Activated gamma-delta T cell (primary cell): ENCODE data around the gene PRDX5.

Source experiments
- DNase-seq: peaks from one replicate; lab custom pipeline; 2025; lab: John Stamatoyannopoulos, UW
- total RNA-seq, 2 donors: gene quantifications; one replicate each; lab custom pipeline; 2026; lab: John Stamatoyannopoulos, UW

The PRDX5 gene
- 55.4 to 65.6 reads per million in 2 donors for total RNA-seq

DNA sequence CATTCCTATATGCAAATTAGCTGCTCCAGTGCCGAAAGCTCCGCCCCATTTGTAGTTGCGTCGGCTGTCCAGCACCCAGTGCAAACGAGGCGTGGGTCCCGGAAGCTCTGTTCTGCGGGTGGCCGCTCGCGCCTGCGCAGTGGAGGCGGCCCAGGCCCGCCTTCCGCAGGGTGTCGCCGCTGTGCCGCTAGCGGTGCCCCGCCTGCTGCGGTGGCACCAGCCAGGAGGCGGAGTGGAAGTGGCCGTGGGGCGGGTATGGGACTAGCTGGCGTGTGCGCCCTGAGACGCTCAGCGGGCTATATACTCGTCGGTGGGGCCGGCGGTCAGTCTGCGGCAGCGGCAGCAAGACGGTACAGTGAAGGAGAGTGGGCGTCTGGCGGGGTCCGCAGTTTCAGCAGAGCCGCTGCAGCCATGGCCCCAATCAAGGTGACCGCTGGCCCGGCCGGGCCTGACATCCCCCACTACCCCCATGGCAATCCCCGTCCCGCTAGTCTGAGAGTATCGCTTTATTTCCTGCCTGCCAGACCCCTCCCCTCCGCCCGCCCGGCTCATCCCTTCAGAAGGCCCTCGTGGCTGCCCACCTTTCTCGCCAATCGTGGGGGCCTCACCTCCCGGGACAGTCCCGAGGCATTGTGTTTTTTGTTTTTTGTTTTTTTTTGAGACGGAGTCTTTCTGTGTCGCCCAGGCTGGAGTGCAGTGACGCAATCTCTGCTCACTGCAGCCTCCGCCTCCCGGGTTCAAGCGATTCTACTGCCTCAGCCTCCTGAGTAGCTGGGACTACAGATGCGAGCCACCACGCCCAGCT lies at the start of gene PRDX5:
TSS of gene PRDX5 (plus strand) at position 161 of the 805 bp plus-strand sequence. CDS start at position 256, 95 bp downstream.
- peak; percentile 92 for DNase-seq

DNA sequence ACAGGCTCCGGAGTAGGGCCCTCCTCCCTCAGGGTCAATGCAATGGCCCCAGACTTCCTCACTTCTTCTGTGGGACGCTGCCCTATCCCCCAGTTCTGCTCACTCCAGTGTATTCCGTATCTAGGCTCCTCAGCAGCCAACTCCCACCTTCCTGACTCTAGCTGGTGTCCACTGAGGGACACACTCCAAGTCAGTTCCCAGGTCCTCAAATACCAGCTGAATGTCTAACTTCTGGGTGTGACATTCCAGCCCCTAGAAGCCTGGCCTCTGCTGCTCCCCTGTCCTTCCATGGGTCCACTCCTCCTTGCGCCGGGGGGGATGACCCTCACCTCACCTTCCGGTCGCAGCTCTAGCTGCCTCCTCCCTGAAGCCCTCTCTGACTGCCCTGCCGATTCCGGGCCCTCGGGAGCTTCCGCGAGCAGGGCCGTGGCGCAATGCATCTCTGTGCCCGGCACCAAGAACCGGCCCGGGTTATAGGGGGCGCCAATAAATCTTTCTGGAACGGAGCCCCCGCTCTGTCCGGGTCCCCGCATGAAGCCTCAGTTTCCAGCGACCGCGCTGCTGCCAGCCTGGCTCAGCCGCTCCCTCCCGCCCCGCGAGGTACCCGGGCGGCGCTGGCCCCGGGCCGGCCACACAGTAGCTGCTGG lies 48.9 kb upstream of the PRDX5 start:
- DNase-seq = no peak

DNA sequence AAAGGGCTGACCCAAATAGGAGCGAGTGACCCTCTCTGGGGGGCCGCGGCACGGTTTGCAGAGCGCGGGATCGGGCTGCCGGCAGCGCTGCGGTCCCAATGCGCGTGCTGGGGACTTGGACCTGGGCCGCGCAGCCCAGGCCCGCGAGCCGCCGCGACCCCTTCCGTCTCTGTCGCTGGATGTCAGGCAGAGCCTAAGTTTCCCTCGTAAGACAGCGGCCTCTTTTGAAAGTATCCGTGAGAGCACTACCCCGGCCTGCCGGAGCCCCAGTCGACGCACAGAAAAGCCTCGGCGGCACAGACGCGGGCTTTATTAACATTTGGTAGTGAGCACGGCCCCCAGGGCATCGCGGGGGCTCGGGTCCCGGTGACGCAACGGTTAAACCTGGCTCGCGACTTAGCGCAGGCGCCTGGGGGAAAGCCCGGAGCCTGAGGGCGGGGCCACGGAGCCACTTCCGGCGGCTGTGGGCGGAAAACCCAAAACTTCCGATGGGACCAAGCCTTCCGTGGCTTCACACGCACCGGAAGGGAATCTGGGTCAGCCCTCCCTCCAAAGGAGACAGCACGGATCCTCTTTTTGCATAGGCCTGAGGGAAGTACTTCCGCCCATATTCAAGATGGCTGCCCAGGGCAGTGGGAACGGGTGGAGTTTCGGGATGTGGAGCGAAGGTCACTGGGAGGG lies 48.2 kb upstream of the PRDX5 start:
- DNase-seq = peak; percentile 92

DNA sequence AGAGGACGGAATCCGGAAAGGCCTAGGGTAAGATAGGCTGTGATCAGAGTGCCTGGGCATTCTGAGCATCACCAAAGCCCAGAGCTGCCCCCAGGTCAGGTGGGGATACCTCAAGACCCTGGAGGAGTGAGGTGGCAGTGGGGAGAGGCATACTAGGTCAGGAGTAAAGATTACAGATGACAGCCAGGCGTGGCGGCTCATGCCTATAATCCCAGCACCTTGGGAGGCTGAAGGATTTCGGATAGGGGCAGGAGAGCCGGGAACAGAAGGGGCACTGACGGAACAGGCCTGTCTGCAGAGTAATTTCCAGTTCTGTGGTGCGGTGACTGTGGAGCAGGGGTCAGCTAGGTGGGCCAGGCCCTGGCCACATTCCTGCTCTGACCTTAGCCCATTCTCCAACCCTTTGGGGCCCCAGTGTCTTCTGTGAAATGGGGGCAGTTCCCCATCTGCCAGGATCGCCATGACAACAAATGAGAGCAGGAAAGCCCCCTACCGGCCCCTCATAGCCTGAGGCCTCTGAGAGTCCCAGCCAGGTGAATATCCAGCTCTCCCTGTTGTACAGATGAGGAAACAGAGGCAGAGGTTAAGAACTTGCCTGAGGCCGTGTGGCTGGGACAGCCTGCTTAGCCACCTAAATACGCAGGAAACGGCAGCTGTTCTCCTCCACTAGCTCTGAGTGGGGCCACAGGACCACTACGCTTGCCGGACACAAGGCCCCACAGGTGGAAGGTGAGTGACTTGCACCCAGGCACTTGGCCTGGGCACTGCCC lies 42.7 kb upstream of the PRDX5 start:
- no peak for DNase-seq

DNA sequence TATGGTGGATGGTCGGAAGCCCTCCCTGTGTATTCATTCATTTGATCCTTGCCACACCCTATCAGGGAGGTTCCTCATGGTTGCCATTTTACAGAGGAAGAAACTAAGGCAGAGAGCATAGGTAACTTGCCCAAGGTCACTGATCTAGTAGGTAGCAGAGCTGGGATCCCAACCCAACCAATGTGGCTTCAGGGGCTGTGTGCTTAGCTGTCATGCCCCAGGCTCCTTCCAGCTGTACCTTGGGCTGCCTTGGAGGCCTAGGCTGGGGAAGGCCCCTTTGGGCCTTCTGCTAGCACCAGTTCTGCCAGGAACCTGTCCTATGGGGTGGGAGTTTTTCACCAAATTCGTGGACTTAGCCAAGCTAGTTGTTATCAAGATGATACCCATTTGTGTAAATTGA lies 42.1 kb upstream of the PRDX5 start:
- DNase-seq = no peak

DNA sequence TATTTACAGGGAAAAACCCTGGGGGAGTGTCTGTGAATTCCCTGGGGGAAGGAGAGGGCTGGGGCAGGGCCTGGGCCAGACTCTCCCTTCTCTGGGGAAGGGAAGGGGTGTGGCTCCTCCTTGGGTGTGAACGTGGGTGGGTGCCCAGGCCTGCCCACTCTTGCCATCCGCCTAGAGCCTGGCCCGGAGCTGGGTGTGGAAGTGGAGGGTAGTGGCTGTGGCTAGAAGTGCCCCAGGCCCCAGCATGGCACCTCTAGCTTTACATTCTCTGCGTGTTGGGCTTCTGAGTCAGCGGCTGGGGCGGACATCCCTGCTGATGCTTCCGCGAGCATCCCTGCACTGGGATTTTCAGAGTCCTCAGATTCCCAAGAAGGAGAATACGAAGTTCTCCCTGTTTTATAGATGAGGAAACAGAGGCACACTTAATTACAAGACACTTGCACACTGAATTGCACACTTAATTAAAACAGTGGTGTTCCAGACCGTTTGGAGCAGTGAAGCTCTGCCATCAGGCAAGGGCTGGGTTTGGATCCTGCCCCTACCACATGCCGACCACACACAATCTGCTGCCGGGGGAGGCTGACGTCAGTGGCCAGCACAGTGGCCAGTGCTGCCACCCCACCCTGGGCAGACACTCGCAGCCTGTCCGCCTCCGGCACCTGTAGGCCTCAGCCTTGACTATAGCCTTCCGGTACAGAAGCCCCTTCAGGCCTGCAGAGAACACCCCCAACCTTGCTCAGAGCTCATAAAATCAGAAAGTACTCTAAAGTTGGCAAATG lies 41.1 kb upstream of the PRDX5 start:
- DNase-seq = no peak

DNA sequence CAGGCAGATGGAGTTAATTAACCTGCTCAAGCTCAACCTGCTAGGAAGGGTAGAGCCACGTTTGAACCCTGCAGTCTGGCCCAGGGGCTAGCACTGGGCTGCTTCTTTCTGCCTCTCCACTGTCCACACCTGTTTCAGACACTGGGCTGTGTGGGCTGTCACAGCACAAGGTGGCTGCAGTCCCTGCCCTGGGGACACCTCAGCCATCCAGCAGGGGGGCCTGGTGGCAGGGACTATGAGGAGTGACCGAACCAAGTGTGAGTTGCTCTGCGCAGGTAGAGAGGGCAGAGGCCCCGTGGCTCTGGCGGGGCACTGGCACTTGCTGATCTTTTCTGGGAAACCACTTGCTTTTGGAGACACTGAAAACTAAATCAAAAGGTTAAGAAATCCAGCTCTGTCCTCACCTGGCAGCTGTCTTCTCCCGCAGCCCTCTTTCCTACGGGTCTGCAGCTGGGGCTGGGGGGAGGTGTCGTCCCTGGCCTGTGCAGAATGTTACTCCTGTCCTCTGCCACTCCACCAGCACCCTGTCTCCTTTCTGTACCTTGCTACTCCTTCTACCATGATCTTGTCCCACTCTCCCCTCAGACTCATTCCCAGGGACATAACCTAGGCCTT lies 39.2 kb upstream of the PRDX5 start:
- no peak for DNase-seq

DNA sequence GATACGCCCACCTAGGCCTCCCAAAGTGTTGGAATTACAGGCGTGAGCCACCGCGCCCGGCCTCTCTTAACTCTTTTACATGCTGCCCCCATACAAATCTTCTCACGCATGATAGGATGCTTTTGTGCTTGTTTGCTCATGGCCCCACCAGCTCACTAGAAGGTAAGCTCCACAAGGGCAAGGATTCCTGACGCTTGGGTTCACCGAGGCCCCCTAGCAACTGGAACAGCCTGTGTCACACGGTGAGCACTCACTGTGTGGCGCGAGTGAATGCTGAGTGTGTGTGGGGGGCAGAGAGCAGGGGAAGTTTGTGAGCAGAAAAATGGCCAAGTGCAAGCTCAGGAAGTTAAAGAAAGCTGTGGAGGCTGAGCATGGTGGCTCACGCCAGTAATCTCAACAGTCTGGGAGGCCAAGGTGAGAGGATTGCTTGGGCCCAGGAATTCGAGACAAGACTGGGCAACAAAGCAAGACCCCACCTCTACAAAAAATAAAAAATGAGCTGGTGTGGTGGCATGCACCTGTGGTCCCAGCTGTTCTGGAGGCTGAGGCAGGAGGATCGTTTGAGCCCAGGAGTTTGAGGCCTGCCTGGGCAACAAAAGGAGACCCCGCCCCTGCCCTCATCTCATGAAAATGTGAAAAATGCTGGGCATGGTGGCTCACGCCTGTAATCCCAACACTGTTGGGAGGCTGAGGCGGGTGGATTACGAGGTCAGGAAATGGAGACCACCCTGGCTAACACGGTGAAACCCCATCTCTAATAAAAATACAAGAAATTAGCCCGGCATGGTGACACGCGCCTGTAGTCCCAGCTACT lies 35.8 kb upstream of the PRDX5 start:
- no peak for DNase-seq

DNA sequence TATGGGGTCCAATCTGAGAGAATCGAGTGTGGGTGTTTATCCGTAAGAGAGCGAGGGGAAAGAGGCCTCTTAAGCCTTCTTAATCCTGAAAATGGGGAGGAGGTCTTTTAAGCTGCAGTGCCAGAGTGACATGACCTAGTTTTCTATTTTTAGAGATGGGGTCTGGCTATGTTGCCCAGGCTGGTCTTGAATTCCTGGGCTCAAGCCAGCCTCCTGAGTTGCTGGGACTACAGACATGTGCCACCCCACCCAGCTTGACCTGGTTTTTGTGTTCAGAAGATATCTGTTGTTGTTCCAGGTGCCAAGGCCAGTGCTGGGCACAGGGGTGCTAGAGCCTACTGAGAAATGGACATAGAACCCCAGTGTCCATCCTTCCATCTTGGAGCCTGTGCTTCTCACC lies 34.8 kb upstream of the PRDX5 start:
- no peak for DNase-seq

GRCh38 chr11:64284048-64284961 lies 33.6 kb upstream of the PRDX5 start, which contains the start of gene BAD:
Gene BAD (minus strand): TSS chr11:64284665. CDS start chr11:64284368, 297 bp downstream.
- DNase-seq = peak; percentile 85

- peak; percentile 84 for DNase-seq
Measured at GRCh38 chr11:64284962-64285884, 32.7 kb upstream of the PRDX5 start, which contains the start of gene GPR137. Gene GPR137 (plus strand): TSS chr11:64285848. CDS start chr11:64286525, 677 bp downstream.

- DNase-seq = no peak
Measured at GRCh38 chr11:64285885-64286800, 31.8 kb upstream of the PRDX5 start.

GRCh38 chr11:64286801-64287159 lies 31.1 kb upstream of the PRDX5 start:
- no peak for DNase-seq

DNA sequence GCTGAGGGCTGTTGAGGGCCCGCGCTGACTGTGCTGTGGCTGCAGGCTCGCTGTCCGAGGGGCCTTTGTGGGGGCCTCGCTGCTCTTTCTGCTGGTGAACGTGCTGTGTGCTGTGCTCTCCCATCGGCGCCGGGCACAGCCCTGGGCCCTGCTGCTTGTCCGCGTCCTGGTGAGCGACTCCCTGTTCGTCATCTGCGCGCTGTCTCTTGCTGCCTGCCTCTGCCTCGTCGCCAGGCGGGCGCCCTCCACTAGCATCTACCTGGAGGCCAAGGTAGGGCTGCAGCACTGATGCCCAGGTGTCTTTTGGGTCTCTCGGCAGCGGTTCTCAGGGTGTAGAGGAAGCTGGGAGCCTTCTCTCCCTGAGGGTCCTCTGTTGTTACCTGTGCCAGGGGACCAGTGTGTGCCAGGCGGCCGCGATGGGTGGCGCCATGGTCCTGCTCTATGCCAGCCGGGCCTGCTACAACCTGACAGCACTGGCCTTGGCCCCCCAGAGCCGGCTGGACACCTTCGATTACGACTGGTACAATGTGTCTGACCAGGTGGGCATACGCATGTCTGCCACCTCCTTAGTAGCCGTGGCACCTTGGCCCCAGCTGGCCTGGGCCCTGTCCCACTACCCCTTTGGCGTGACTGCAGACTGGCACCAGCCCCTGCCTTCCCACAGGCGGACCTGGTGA lies 30.1 kb upstream of the PRDX5 start:
- DNase-seq = no peak

GRCh38 chr11:64288353-64288750 lies 29.6 kb upstream of the PRDX5 start:
- no peak for DNase-seq
